ENCODE data around the gene ASIP.
A peak's percentile ranks its signal among the peaks of the same experiment; 100 is the strongest.
"Not testable (repeated sequence)": the region's sequence is repeated elsewhere in the genome, so short reads cannot be mapped to it uniquely, and the experiment has no call there.

The ASIP gene

DNA sequence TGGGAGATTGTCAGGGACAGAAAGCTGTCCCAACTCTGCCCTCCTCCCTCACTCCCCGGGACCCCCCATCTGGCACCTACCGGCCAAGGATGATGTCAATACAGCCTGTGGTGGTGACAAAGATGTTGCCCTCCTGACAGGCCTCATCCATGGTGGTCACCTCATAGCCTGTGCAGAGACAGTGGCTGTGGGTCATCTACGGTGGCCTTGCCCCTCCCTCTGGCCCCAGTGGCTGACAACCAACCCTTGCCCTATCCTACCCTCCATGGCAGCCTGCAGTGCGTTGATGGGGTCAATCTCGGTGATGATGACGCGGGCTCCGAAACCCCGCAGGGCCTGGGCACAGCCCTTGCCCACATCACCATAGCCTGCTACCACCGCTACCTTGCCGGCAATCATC, 49.2 kb downstream of the ASIP start:
- ATAC-seq, result no peak

DNA sequence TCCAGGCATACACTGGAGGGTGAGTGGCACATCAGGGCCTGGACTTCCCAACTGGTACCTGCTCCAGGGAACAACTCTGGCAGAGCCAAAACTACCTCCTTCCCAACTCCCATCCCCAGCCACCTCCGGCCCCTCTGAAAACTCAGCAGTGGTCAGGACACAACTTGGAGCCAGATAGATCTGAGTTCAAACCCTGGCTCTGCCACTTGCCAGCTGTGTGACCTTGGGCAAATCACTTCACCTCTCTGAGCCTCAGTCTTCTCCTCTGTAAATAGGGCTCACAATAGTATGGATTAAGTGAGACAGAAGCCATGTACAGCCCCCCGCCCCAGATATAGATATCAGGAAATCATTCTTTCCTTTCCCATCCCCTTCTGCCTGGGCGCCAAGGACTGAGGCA, 51.3 kb downstream of the ASIP start:
- ATAC-seq, result no peak

DNA sequence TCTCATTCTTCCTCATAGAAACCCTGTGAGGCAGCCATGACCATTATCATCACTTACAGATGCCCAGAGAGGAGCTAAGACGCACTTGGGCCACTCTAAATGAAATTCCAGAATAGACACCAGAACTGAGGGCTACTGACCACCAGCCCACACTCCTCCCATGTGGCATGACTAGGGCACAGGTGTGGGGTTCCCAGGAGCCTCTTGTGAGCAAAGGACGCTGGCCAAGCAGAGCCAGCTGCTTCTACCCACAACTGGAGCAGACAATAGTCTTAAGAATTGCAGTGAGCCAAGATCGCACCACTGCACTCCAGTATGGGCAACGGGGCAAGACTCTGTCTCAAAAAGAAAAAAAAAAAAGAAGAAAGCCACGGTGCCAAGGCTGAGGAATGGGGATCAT, 51.9 kb downstream of the ASIP start:
- ATAC-seq, result no peak

DNA sequence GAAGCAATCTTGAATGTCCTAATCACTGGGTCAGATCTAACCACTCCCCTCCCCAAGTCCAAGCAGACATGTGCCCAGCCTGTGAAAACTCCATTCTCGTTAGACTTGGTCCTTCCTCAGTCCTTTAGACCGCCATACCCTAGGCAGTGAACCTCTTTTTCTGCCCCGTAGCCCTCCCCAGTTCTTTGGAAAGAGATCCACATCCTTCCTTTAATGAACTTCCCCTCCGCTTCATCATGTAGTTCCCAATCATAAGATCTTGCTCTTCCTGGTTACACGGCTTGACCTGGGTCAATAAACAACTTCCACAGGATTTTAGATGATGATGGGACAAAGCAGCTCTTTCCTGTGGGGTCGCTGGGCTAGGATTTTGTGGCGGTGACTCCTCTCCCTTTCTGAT, 52.4 kb downstream of the ASIP start:
- ATAC-seq, result no peak

DNA sequence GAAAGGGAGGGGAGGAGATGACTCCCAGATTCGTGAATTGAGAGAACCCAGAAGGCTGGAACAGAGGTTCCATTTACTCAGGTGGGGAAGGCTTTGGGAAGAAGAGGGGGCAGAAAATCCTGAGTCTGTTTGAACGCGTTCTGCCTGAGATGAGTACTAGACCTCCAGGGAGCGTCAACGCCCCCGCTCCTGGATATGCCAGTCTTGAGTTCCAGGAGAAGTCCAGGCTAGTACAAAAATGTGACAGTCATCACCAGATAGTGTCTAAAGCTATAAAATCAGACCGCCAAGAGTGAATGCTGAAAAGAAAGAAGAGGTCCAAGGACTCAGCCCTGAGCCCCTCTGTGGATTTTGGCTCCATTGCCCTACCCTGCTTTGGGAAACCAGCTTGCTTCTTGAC, 53.3 kb downstream of the ASIP start:
- ATAC-seq, result no peak

DNA sequence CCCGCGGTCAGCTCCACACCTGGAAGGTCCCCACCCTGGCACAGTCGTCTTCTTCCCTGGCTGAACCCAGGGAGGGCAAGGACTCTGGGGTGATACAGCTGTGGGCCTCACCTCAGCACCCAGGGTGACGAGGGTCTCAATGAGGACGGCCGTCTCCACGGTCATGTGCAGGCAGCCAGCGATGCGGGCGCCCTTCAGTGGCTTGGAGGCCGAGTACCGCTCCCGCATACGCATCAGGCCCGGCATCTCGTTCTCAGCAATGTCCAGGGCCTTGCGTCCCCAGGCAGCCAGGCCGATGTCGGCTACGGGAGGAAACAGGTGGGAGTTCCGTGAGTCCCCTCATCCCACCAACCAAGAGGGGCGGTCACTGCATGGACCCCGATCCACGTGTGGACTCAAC, 54.1 kb downstream of the ASIP start:
- ATAC-seq, result no peak

DNA sequence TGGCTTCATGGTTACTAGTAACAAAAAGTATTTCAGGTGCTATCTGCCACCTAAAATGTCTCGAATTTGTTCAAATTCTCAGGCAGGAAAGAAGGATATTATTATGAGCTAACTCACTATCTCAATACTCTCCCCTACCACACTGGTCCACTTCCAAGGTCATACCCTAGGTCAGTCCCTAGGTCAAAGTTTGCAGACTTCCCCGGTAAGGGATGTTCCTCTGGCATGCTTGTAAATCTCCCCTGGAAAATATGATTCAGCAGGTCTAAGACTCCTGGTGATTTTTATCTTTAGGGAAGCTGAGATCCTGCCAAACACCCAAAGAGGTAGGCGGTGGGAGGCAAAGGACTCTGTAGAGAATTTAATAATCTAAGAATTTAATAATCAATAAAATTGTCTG, 55.2 kb downstream of the ASIP start:
- ATAC-seq, result no peak

DNA sequence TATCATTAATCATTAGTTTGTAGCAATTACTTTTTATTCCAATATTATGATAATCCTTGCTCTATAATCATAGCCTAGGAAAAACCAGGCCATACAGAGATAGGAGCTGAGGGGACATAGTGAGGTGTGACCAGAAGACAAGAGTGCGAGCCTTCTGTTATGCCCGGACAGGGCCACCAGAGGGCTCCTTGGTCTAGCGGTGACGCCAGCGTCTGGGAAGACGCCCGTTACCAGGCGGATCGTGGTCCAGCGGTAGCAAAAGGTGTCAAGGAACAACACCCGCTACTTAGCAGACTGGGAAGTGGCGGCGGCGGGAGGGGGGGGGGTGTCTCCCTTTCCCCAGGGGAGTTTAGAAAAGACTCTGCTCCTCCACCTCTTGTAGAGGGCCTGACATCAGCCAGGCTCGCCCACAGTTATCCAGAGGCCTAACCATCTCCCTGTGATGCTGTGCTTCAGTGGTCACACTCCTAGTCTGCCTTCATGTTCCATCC, 57.1 kb downstream of the ASIP start:
- not testable (repeated sequence) for ATAC-seq

DNA sequence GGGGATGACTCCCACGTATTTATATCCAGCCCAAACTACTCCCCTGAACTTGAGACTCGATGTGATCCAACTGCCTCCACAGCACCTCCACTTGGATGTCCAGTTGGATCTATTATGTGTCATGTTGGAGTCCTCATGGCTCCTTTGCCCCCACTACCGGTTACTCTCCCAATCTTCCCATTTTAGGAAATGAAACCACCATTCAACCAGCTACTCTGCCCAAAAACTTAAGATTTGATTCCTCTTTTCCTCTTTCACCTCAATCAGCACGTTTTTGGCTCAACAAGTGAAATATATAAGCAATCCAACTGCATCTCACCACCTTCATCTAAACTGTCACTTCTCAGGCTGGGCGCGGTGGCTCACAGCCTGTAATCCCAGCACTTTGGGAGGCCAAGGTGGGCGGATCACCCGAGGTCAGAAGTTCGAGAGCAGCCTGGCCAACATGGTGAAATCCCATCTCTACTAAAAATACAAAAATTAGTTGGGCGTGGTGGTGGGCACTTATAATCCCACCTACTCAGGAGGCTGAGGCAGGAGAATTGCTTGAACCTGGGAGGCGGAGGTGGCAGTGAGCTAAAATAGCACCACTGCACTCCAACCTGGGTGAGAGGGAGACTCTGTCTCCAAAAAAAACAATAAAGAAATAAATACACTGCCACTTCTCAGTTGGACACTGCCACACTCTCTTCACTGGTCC, 58.5 kb downstream of the ASIP start:
- no peak for ATAC-seq

DNA sequence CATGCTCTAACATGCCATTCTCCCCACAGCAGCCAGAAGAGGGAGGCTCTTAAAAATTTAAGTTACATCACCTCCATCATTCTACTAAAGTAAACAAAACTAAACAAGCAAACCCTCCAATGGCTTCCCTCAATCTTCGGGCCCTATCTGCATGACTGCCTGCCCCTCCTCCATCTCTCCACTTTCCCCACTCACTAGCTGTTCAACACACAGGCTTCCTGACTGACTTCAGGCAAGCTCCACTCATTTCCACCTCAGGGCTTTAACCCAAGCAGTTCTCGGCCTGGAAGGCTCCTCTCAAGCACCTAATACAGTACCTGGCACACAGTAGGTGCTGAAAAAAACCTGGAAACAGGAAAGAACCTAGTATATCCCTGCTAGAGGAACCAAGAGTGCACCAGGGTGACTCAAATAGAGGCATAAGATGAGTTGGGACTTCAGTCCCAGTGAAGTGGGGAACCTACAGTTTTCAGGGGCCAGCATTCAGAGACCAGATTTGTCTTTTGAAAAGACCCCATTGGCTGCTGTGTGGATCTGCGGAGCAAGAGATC, 59.1 kb downstream of the ASIP start:
- ATAC-seq, result no peak

DNA sequence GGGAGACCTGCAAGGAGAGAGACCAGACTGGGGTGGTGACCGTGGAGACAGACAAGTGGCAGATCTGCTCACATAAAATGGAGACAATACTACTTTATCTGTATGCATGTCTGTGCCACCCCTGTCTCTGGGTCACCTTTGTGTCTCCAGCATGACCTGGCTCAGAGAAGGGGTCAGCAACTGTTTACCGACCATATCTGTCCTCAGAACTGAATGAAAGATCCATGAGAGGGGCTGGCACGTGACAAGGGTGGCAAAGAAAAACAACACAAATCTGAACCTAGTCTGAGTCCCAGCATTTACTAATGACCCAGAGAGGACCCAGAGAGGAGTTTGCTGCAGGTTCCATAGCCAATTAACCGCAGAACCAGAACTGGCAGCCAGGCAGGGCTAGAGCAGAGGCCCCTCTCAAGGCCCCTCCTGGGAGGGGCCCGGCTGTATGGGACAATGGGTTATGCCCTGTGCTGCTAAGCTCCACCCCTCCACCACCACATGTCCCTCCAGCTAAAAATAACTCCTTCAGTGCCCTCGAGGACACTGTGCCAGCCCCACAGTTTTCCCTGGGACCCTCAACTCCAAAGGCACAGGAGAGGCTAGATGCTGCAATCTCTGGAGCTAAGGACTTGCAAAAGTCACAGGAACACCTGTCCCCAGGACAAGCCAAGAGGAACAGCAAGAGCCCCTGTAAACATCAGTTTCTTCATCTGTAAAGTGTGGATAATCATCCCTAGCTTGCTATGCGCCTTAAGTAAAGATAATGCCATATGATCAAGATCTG, 59.8 kb downstream of the ASIP start:
- ATAC-seq, result no peak

DNA sequence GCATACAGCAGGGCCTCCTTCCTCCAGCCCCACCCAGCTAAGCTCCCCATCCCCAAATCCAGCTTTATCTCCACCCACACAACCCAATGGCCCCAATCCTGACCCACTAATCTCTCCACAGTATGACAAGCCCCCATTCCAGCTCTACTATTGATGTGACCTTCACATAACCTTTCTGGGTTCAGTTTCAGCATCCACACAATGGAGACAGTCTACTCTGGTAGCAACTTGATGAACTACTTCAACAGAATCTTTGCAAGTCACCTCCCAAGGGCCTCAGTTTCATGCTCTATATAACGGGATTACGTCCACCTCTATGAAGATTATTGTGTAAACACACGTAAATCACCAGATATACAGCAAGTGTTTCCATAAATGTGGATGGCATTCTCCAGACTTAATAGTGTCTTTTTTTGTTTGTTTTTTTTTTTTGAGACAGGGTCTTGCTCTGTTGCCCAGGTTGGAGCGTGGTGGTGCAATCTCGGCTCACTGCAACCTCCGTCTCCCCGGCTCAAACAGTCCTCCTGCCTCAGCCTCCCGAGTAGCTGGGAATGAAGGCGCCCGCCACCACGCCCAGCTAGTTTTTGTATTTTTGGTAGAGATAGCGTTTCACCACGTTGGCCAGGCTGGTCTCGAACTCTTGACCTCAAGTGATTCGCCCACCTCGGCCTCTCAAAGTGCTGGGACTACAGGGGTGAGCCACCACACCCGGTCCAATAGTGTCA, 60.5 kb downstream of the ASIP start:
- ATAC-seq, result no peak

DNA sequence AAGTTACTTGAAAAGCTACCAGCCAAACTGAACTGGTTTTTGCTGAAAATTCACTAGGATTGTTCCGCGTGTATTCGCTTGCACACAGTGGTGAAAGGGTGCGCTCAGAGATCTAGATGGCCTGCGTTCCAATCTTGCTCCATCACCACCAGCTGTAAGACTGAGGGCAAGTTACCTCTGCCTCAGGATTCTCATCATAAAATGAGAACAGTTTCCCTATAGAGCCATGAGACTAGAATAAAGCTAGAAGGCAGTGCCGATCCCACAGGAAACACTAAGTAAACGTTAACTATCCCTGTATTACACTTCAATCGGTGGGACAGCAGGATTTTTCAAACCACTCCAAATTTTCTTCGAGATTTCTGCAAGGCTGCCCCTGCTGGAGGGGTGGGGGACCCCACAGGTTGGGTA, 61.1 kb downstream of the ASIP start:
- no peak for ATAC-seq

DNA sequence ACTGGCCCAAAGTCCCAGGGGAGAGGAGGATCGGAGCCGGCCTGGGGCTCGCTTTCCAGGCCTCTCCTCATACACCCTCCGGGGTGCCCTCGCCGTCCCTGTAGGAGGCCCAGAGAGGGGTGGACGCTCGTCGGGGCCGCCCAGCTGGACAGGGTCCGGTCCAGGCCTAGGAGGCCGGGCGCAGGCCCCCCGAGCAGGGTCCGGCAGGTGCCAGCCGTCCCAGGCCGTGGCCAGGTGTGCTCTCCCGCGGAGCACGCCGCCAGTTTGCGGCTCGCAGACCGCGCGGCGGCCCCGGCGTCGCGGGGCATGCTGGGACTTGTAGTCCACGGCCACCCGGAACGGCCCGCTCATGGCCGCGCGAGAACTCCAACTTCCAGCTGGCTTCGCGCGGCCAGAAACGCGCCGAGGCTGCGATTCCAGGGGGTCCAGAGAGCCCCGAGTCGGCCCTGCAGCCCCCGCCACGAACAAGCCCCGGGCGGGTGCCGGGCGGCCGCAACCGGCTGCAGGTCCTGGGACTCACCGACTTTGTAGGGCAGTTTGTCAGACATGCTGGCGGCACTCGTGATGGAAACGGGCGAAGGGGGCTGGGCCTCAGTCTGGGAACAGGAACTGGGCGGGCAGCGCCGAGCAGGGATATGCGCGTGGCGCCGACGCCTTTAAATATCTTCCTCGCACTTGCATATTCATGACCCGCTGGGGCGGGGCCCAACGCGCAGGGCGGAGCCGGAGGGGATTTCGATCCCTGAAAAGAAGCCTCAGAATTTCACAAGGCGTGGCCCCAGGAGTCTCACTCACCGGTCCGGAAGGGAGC, 61.7 kb downstream of the ASIP start, which contains the start of gene AHCY:
Gene AHCY, minus strand, starts transcription at position 633 of the 811 bp plus-strand sequence. Its CDS starts 85 bp downstream, at position 548.
- peak; percentile 95 to 96 for ATAC-seq

DNA sequence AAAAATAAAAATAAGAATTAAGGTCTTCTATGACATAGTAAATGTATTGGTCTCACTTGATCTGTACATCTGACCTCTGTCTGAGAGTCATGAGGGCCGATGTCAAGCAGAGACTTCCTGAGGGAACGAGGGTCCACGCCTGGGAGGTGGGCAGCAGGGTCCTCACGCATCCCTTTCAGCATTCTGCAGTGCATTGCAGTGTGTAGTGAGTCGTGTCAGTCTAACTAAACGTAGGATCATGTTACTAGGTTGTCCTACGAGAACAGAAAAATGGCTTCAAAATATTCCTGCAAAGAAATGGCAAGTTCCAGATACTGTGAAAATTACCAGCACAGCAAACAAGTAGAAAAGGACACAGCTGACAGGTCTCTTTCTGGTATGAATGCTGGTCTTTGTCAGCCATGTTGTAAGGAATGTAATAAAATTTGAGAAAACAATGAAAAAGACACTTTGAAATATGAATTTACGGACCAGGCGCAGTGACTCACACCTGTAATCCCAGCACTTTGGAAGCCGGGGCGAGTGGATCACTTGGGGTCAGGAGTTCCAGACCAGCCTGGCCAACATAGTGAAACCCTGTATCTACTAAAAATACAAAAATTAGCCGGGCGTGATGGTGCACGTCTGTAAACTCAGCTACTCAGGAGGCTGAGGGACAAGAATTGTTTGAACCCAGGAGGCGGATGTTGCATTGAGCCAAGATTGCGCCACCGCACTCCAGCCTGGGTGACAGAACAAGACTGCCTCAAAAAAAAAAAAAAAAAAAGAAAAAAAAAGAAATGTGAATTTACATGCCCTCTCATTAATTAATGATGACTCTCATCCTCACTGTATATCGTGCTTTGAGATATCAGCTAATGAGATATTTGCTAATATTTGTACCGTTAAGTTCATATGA, 64.4 kb downstream of the ASIP start:
- no peak for ATAC-seq

DNA sequence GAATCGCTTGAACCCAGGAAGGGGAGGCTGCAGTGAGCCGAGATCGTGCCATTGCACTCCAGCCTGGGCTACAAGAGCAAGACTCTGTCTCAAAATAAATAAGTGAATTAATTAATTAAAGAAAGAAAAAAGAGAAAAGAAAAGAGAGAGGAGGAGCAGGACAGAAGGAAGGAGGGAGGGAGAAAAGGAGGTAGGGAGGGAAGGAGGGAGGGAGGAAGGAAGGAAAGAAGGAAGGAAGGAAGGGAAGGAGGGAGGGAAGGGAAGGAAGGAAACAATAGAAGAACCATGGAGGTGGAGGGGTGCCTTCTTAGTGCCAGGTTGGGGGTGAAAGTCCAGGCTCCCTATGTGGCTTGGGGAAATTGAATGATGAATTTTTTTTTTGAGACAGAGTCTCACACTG, 68.5 kb downstream of the ASIP start:
- no peak for ATAC-seq

DNA sequence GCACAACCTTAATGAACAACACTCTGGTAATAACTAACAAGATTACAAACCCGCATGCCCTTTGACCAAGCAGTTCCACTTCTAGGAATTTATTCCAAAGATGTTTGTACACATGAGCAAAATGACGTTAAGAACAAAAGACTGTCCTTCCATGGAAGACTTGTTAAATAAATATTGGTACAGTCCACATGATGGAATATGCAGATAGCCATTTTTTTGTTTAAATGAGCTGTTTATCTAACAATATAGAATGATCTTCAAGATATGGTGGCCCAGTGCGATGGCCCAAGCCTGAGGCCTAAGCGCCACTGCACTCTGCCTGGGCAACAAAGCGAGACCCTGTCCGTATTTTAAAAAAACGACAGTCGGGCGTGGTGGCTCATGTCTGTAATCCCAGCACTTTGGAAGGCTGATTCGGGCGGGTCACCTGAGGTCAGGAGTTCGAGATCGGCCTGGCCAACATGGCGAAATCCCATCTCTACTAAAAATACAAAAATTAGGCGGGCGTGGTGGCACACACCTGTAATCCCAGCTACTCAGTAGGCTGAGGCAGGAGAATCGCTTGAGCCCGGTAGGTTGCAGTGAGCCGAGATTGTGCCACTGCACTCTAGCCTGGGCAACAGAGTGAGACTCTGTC, 69.4 kb downstream of the ASIP start:
- ATAC-seq, result no peak

DNA sequence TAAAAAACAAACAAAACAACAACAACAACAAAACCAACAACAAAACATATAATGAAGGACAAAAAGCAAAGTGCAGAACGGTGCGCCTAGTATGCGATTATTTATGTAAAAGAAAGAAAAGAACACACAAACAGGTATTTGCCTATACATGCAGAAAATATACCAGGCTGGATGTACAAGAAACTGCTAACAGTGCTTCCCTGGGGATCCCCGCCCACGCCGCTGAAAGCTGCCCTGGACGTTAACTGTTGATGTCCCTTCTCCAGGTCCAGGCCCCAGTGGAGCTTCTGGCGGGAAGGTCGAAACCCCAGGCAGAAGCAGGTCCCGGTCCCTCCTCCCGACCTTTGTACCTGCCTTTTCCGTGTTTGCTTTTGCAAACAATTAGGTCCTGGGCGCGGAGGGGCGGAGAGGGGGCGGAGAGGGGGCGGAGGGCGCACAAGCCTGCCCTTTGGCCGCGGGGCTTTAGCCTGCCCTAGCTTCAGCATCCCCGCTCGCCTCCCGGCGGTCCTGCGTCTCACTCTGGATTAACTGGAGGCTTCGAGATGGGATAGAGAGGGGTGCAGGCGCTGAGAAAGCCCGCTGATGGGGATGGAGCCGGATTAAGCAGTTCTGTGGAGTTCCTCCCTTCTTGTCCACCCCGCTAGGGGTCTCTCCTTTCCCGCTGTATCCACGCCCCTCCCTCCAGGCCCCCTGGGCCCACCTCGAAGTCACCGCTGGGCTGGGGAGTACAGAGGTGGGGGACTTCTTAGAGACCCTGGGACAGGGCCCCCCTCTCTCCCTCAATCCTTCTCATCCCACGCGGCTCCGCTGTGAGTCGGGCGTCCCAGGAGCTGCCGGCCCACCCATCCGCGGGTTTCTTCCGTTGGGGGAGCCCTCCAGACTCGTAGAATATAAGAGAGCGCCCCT, 70.1 kb downstream of the ASIP start:
- ATAC-seq, result no peak

DNA sequence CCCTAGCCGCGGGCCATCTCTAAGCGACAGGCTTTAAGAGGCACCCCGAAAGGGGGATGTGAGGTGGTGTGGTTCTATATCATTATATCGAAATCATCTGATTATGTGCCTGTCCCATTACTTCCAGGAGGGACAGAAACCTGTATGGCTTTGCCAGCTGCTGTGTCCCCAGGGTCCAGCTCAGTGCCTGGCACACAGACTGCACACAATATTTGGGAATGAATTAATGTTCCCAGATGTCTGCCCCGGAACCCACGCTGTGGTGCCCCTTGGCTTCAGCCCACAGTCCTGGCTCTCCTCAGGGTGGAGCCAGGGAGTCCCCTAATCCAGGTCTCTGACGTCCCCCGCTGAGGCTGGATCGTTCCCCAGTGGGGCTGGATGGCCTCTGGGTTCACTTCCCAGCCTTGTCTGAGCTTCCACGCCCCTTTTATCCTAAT, 70.8 kb downstream of the ASIP start:
- no peak for ATAC-seq

Measured in activated CD4-positive, CD25-positive, alpha-beta regulatory T cell treated with anti-CD3 and anti-CD28 coated beads, Interleukin-2, amount 50 U/mL, for 24 hours (primary cell).